ENCODE measurements around the gene SLC7A11.
"Not testable (repeated sequence)": the region's sequence is repeated elsewhere in the genome, so short reads cannot be mapped to it uniquely, and the experiment has no call there.

The SLC7A11 gene

GRCh38 chr4:138218976-138219375, 23.2 kb downstream of the SLC7A11 start:
- DNase-seq (ENCODE audit: low read depth), result no peak
- no peak for TF ChIP-seq CTCF (IDR thresholded peaks at IDR 0.05; ENCODE audit: insufficient read depth, low read depth, low read length, missing control alignments)
- H3K4me3 ChIP-seq (ENCODE audit: low read length), result no peak overlapping the region

- H3K4me3 ChIP-seq (ENCODE audit: low read length), result no peak overlapping the region
- DNase-seq (ENCODE audit: low read depth), result no peak
- TF ChIP-seq CTCF (IDR thresholded peaks at IDR 0.05; ENCODE audit: insufficient read depth, low read depth, low read length, missing control alignments), result no peak
Measured at GRCh38 chr4:138217567-138217966, 24.6 kb downstream of the SLC7A11 start.

- TF ChIP-seq CTCF (IDR thresholded peaks at IDR 0.05; ENCODE audit: insufficient read depth, low read depth, low read length, missing control alignments), result no peak
- DNase-seq (ENCODE audit: low read depth), result no peak
- no peak overlapping the region for H3K4me3 ChIP-seq (ENCODE audit: low read length)
Measured at GRCh38 chr4:138216272-138216867, 25.8 kb downstream of the SLC7A11 start.

GRCh38 chr4:138210576-138210975, 31.6 kb downstream of the SLC7A11 start:
- not testable (repeated sequence) for H3K4me3 ChIP-seq (ENCODE audit: low read length); DNase-seq (ENCODE audit: low read depth)

DNA sequence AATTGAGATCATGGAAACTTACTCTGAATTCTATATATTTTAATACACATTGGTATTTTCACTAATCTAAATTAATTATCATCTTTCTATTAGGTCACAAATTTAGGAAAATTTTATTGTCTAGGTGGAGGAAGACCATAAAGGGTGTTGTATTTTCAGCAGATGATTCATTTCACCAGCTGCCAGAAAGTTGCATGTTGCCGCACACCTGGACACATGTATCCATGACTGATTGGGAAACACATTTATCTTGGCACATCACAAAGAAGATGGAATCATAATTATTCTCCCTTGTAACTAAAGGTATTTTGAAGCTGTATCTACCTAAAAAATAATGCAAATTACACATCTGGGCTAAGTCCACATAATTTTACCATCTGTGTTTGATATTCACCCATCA, 33.1 kb downstream of the SLC7A11 start:
- no peak for TF ChIP-seq CTCF (IDR thresholded peaks at IDR 0.05; ENCODE audit: insufficient read depth, low read depth, low read length, missing control alignments)
- no peak overlapping the region for H3K4me3 ChIP-seq (ENCODE audit: low read length)
- peak; percentile 87 for DNase-seq (ENCODE audit: low read depth)

DNA sequence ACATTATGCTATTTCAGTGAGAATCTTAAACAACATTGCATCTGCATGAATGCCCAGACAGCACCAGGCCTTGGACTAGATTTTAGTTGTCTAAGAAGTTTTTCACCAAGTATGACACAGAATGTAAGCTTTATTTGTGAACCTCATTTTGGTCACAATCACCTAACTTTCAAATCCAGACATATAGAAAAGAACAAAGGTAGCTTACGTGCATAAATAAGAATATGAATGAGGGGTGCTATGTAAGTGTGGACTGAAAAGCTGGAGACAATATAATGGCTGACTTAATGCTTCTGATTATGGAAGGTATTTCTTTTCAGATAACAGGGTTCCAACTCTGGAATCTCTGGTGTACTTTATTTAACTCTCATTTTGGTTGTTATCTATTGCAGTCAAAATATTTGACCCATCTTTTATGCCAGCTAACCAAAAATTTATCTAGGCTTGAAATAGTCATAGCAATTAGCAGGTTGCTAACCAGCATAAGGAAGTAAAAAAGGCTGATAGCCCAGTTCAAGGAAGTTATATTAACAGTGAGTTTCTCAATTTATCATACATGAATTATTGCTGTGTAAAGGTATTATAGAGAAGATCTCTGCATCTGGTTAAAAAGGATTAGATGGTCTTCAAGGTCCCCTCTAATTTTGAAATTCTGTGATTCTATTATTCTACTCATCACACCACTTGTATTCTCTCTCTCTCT, 36.5 kb downstream of the SLC7A11 start:
- no peak overlapping the region for H3K4me3 ChIP-seq (ENCODE audit: low read length)
- DNase-seq (ENCODE audit: low read depth), result no peak
- no peak for TF ChIP-seq CTCF (IDR thresholded peaks at IDR 0.05; ENCODE audit: insufficient read depth, low read depth, low read length, missing control alignments)

DNA sequence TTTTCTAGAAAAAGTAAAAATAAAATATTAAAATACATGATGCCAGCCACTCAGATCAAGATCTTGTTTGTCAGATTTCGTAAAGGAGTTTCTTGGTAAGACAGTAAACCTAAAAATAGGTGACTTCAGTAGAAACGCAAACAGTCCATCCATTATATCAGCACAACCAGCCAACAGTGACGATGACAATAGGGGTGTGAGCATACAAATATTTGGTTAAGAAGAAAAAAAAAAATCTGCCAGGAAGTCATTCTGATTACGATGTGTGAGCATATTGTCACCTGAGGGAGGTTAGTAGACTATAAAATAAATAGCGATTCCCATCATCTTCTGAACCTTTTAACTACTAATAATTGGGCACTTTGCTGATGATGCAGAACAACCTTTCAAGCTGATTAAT, 37.6 kb downstream of the SLC7A11 start:
- H3K4me3 ChIP-seq (ENCODE audit: low read length), result no peak overlapping the region
- no peak for TF ChIP-seq CTCF (IDR thresholded peaks at IDR 0.05; ENCODE audit: insufficient read depth, low read depth, low read length, missing control alignments)
- no peak for DNase-seq (ENCODE audit: low read depth)

Measured in epithelial cell of esophagus (primary cell).